ENCODE measurements around the gene SPINK4.

Gene SPINK4

DNA sequence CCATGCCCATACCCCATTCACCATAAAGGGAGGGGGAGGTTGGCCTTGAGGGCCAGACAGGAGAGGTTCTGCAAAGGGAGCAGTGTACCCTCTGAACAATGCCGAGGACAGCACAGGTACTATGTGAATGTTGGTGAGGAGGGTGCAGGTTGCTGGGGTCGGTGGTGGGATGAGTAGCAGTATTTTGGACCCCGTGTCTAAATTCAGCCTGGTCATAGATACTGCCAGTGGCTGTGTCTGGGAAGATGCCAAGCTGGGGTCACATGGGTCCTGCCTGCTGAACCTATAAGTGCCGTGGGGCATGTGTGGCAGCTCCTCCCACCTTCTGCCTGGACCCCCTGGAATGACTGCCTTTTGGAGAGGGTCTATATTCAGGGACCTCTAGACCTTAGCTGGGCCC lies 11.4 kb upstream of the SPINK4 start:
- H3K9me3 ChIP-seq (ENCODE audit: severe bottlenecking), result no peaks in the 10 kb centered on the region
- TF ChIP-seq, protein P1, sequence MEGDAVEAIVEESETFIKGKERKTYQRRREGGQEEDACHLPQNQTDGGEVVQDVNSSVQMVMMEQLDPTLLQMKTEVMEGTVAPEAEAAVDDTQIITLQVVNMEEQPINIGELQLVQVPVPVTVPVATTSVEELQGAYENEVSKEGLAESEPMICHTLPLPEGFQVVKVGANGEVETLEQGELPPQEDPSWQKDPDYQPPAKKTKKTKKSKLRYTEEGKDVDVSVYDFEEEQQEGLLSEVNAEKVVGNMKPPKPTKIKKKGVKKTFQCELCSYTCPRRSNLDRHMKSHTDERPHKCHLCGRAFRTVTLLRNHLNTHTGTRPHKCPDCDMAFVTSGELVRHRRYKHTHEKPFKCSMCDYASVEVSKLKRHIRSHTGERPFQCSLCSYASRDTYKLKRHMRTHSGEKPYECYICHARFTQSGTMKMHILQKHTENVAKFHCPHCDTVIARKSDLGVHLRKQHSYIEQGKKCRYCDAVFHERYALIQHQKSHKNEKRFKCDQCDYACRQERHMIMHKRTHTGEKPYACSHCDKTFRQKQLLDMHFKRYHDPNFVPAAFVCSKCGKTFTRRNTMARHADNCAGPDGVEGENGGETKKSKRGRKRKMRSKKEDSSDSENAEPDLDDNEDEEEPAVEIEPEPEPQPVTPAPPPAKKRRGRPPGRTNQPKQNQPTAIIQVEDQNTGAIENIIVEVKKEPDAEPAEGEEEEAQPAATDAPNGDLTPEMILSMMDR (IDR thresholded peaks at IDR 0.05; ENCODE audit: poor library complexity, severe bottlenecking), result no peak
- H3K27ac ChIP-seq (ENCODE audit: poor library complexity, severe bottlenecking), result peak overlapping the region; percentile 79
- H3K27me3 ChIP-seq (ENCODE audit: insufficient read depth, poor library complexity, severe bottlenecking), result no peaks in the 10 kb centered on the region
- H3K4me3 ChIP-seq (ENCODE audit: severe bottlenecking), result no peak overlapping the region
- DNase-seq (ENCODE audit: low spot score) (no peak), ATAC-seq (ENCODE audit: low read depth) (no peak)
- no peaks in the 10 kb centered on the region for H3K36me3 ChIP-seq (ENCODE audit: low read depth)
- H3K4me1 ChIP-seq (ENCODE audit: insufficient read depth, poor library complexity, severe bottlenecking), result peaks cover 40% of the 10 kb centered on the region

DNA sequence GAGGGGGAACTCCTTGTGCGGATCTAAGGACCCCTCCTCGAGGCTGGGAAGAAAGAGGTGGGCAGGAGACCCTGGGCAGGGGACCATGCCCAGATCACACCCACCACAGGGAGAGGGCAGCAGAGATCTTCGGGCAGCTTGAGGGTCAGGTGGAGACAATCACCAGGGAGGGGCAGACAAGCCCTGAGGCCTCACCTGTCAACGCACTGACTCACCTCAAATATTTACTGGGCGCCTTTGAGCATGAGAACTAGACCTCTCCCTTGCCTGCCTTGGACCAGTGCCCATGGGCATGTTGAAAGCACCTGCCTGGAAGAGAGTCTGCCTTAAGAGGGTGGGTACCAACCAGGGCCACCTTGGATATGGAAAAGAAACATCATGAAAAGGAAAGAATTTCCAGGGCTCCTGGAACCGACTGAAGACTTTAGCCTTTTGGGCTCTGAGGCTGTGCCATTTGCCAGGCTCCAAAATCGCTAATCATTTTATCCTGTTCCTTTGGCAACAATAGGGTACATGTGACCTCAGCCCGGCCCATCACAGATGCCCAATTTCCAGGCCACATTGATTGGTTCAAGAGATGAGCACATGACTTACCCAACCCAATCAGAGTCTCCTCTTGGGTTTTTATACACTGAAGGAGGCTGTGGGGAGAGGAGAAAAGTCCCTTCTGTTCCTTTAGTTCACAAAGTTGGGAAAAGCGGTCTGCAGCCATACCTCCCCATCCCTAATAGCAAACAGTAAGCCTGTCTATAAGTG lies 10.4 kb upstream of the SPINK4 start:
- no peak overlapping the region for H3K4me3 ChIP-seq (ENCODE audit: severe bottlenecking)
- H3K9me3 ChIP-seq (ENCODE audit: severe bottlenecking), result no peaks in the 10 kb centered on the region
- peak overlapping the region; percentile 79 for H3K27ac ChIP-seq (ENCODE audit: poor library complexity, severe bottlenecking)
- TF ChIP-seq, protein P1 (IDR thresholded peaks at IDR 0.05; ENCODE audit: poor library complexity, severe bottlenecking), result peak; percentile 99
- no peaks in the 10 kb centered on the region for H3K36me3 ChIP-seq (ENCODE audit: low read depth)
- peak; percentile 82 for ATAC-seq (ENCODE audit: low read depth)
- no peaks in the 10 kb centered on the region for H3K27me3 ChIP-seq (ENCODE audit: insufficient read depth, poor library complexity, severe bottlenecking)
- H3K4me1 ChIP-seq (ENCODE audit: insufficient read depth, poor library complexity, severe bottlenecking), result peaks cover 49% of the 10 kb centered on the region
- DNase-seq (ENCODE audit: low spot score), result peak; percentile 99

DNA sequence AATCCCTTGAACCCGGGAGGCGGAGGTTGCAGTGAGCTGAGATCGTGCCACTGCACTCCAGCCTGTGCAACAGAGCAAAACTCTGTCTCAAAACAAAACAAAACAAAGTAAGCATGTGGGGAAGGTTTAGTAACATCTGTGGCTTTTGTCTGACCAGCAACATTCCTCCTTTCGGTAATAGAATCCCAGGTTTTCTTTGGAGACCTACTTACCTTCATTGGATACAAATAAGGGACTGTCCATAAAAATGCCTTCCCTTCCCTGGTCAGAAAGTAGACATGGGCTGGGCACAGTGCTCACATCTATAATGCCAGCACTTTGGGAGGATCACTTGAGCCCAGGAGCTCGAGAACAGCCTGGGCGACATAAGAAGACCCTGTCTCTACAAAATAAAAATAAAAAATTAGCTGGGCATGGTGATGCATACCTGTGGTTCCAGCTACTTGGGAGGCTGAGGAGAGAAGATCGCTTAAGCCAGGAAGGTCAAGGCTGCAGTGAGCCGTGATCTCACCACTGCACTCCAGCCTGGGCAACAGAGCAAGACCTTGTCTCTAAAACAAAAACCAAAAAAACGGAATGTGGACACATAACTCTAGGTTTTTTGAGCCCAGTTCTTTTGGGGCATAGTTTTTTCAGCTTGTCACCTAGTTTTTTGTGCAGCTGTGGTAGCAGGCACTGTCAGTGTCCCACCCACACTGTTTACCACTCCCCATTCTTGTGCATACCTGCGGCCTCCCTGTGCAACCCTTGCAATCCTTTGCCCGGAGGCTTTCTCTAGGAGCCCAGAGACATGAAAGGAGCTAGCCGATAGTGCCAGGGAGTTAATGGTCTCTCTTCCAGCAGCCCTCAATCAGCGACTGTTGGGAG lies 9.0 kb upstream of the SPINK4 start:
- Histone ChIP-seq H3K27ac (ENCODE audit: poor library complexity, severe bottlenecking) (peak overlapping the region; percentile 79), H3K36me3 (ENCODE audit: low read depth) (no peaks in the 10 kb centered on the region), H3K4me3 (ENCODE audit: severe bottlenecking) (no peak overlapping the region), H3K27me3 (ENCODE audit: insufficient read depth, poor library complexity, severe bottlenecking) (no peaks in the 10 kb centered on the region), H3K4me1 (ENCODE audit: insufficient read depth, poor library complexity, severe bottlenecking) (peaks cover 50% of the 10 kb centered on the region), H3K9me3 (ENCODE audit: severe bottlenecking) (no peaks in the 10 kb centered on the region)
- DNase-seq (ENCODE audit: low spot score) (no peak), ATAC-seq (ENCODE audit: low read depth) (no peak)
- TF ChIP-seq, protein P1 (IDR thresholded peaks at IDR 0.05; ENCODE audit: poor library complexity, severe bottlenecking), result no peak

DNA sequence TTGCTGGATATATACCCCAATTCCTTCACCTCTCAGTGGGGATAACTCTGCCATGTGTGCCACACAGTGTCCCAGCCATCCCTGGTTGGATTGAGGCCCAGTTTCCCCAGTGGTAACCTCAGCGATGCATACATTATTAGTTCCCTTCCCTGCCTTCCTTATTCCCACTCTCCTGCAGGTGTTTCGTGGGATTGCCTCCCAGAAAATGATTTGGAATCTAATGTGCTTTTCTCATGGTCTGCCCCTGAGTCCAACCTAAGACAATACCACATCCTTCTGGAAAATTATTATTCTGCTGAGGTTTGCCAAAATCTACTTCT lies 8.4 kb upstream of the SPINK4 start:
- Histone ChIP-seq H3K4me3 (ENCODE audit: severe bottlenecking) (no peak overlapping the region), H3K9me3 (ENCODE audit: severe bottlenecking) (no peaks in the 10 kb centered on the region), H3K27me3 (ENCODE audit: insufficient read depth, poor library complexity, severe bottlenecking) (no peaks in the 10 kb centered on the region), H3K27ac (ENCODE audit: poor library complexity, severe bottlenecking) (peak overlapping the region; percentile 79), H3K4me1 (ENCODE audit: insufficient read depth, poor library complexity, severe bottlenecking) (peaks cover 50% of the 10 kb centered on the region), H3K36me3 (ENCODE audit: low read depth) (no peaks in the 10 kb centered on the region)
- DNase-seq (ENCODE audit: low spot score) (no peak), ATAC-seq (ENCODE audit: low read depth) (no peak)
- TF ChIP-seq, protein P1 (IDR thresholded peaks at IDR 0.05; ENCODE audit: poor library complexity, severe bottlenecking), result no peak
